Calu3 (cell line): ENCODE results near the gene SPATA12. TPM values are rescaled to one million over a fixed set of nuclear protein-coding genes. Genes with fewer than 3 reads are reported as not detected.

Experiments
- BruUV-seq: library from RNA; stranded (reverse); fragments of 400-500 nt; replicated peaks from 2 replicates; lab custom pipeline; 2021; lab: Mats Ljungman, UMichigan
- CTCF ChIA-PET: fragments of 300-600 bp; sonication (Branson Sonifier 250); formaldehyde crosslinking; loops from one replicate; lab custom pipeline; 2022; ENCODE audit warnings: antibody characterized with exemption; lab: Charles Lee
- DNase-seq: peaks from one replicate; pipeline ENCODE4 v3.0.0; 2022
- H3K27ac Mint-ChIP-seq: one replicate; pipeline ENCODE4 v1.8.0; 2022; ENCODE audit warnings: mixed read lengths; ENCODE audit not compliant: unreplicated experiment
- H3K27me3 Mint-ChIP-seq: one replicate; pipeline ENCODE4 v1.8.0; 2022; ENCODE audit warnings: mixed read lengths; ENCODE audit not compliant: unreplicated experiment
- H3K36me3 Mint-ChIP-seq: one replicate; pipeline ENCODE4 v1.8.0; 2022; ENCODE audit warnings: mild to moderate bottlenecking, moderate library complexity, mixed read lengths; ENCODE audit not compliant: insufficient read depth, unreplicated experiment
- H3K4me1 Mint-ChIP-seq: one replicate; pipeline ENCODE4 v1.8.0; 2022; ENCODE audit warnings: mild to moderate bottlenecking, low read depth, mixed read lengths; ENCODE audit not compliant: unreplicated experiment
- H3K4me3 Mint-ChIP-seq: one replicate; pipeline ENCODE4 v1.8.0; 2022; ENCODE audit warnings: mild to moderate bottlenecking, low read depth, moderate library complexity, mixed read lengths; ENCODE audit not compliant: unreplicated experiment
- H3K9me3 Mint-ChIP-seq: one replicate; pipeline ENCODE4 v1.8.0; 2022; ENCODE audit warnings: low read depth, mixed read lengths; ENCODE audit not compliant: unreplicated experiment
- intact Hi-C: fragments of 100-400 bp; cut with micrococcal nuclease; formaldehyde crosslinking; loops from one replicate; pipeline ENCODE4 v1.10.0; 2022; ENCODE audit not compliant: unreplicated experiment
- total RNA-seq: library from RNA; stranded (reverse); gene quantifications from 2 replicates; pipeline ENCODE4 v1.2.3, GENCODE V29; 2022
- TF ChIP-seq, protein P1 (sequence below): fragments of 200-600 bp; IDR thresholded peaks from one replicate; pipeline ENCODE4 v1.8.0; 2022; ENCODE audit warnings: antibody characterized with exemption; ENCODE audit not compliant: unreplicated experiment

The SPATA12 gene
- total RNA-seq, 1 experiment from 2014 or later: 0.47 TPM

DNA sequence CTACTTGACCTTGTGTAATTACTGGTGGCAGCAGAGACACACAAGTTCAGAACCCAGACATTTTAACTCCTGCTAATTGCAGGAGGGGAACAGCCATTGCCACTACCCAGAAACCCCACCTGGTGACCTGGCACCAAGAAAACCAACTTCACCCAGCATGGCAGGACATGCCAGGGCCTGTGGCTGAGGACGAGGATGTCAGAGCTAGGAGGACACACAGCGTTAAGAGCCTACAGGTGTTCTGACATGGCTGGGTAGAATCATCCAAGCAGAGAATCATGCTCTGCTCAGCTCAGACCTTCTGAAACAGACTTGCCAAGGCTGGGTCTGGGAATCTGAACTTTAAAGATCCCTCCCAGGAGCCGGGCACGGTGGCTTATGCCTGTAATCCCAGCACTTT is 11.7 kb upstream of the SPATA12 start:
- no peaks in the 10 kb centered on the region for H3K9me3 Mint-ChIP-seq
- no peak overlapping the region for H3K4me3 Mint-ChIP-seq
- H3K27ac Mint-ChIP-seq: no peak overlapping the region
- H3K36me3 Mint-ChIP-seq: no peaks in the 10 kb centered on the region
- CTCF ChIA-PET: interaction anchor here (0.6 kb wide), 1 partner anchor 342 kb away, joined by 3 read pairs; no protein-coding TSS in a partner anchor
- TF ChIP-seq, protein P1, sequence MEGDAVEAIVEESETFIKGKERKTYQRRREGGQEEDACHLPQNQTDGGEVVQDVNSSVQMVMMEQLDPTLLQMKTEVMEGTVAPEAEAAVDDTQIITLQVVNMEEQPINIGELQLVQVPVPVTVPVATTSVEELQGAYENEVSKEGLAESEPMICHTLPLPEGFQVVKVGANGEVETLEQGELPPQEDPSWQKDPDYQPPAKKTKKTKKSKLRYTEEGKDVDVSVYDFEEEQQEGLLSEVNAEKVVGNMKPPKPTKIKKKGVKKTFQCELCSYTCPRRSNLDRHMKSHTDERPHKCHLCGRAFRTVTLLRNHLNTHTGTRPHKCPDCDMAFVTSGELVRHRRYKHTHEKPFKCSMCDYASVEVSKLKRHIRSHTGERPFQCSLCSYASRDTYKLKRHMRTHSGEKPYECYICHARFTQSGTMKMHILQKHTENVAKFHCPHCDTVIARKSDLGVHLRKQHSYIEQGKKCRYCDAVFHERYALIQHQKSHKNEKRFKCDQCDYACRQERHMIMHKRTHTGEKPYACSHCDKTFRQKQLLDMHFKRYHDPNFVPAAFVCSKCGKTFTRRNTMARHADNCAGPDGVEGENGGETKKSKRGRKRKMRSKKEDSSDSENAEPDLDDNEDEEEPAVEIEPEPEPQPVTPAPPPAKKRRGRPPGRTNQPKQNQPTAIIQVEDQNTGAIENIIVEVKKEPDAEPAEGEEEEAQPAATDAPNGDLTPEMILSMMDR: no peak
- peaks cover 8% of the 10 kb centered on the region for H3K4me1 Mint-ChIP-seq
- no peak for DNase-seq
- intact Hi-C loops: no loop called here
- no TSS peak for BruUV-seq
- no peaks in the 10 kb centered on the region for H3K27me3 Mint-ChIP-seq

DNA sequence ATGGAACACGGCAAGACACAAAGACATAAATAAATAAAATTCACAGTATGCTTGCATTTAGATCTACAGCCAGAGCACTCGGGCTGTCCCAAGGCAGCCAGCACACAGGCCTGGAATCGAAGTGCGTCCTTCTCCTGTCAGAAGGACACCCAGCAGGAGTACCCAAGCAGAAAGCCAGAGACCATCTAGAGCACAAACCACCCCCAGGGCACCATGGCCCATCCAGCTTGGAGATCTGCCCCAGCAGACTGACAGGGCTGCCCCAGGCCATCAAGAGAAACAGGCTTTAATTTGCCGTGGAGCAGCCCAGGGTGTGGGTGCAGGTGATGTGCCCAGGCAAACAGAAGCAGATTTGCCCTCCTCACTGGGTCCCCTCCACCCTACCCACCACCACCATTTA is 7.8 kb upstream of the SPATA12 start:
- Mint-ChIP-seq H3K4me3 (no peak overlapping the region), H3K27me3 (no peaks in the 10 kb centered on the region), H3K36me3 (no peaks in the 10 kb centered on the region), H3K4me1 (peaks cover 20% of the 10 kb centered on the region), H3K27ac (no peak overlapping the region), H3K9me3 (no peaks in the 10 kb centered on the region)
- intact Hi-C loops: no loop called here
- CTCF ChIA-PET: no interaction called here
- TF ChIP-seq, protein P1: no peak
- BruUV-seq: no TSS peak
- no peak for DNase-seq

DNA sequence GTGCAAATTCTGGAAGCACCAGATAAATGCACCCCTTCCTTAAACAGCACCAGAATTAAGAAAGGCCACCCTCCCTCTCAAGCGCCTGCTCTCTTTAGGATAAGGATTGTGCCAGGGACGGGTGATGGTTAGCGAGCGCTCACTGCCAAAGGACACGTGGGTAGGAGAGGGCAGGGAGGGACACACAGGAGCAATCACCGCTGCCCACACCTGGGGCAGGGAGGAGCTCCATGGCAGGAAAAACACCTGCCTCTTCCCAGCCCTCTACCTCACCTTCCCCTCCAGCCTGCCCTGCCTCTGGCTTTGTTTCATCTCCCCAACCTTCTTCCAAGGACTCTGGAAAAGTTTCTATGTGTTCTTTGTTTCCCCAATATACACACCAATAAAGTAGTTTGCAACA is 7.3 kb upstream of the SPATA12 start:
- no peak for DNase-seq
- H3K4me1 Mint-ChIP-seq: peaks cover 22% of the 10 kb centered on the region
- TF ChIP-seq, protein P1: no peak
- intact Hi-C loops: no loop called here
- H3K27ac Mint-ChIP-seq: no peak overlapping the region
- BruUV-seq: no TSS peak
- CTCF ChIA-PET: no interaction called here
- no peaks in the 10 kb centered on the region for H3K27me3 Mint-ChIP-seq
- H3K9me3 Mint-ChIP-seq: no peaks in the 10 kb centered on the region
- no peaks in the 10 kb centered on the region for H3K36me3 Mint-ChIP-seq
- no peak overlapping the region for H3K4me3 Mint-ChIP-seq

DNA sequence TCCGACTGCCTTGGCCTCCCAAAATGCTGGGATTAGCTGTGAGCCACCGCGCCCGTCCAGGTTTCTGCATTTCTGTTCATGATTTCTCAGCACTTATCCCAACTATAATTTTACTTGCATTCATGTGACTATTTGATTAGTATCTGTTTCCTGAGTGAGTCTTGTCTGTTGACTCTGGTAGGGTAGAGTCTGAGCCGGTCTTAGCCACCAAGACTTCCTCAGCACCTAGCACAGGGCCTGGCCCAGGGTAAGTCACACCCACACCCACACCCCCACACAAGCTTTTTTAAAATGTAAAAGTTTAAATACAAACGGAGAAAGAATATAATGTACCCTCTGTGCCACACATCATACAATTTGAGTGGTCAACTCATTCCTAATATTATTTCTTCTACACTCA is 3.1 kb upstream of the SPATA12 start:
- no peaks in the 10 kb centered on the region for H3K27me3 Mint-ChIP-seq
- no peaks in the 10 kb centered on the region for H3K36me3 Mint-ChIP-seq
- H3K4me1 Mint-ChIP-seq: peaks cover 41% of the 10 kb centered on the region
- TF ChIP-seq, protein P1: no peak
- no TSS peak for BruUV-seq
- intact Hi-C loops: no loop called here
- CTCF ChIA-PET: no interaction called here
- no peak overlapping the region for H3K4me3 Mint-ChIP-seq
- H3K27ac Mint-ChIP-seq: no peak overlapping the region
- no peaks in the 10 kb centered on the region for H3K9me3 Mint-ChIP-seq
- DNase-seq: no peak
